Muscle of arm (tissue), 12 donors: ENCODE results near the gene CHD2. TPM values are rescaled to one million over a fixed set of nuclear protein-coding genes. Genes with fewer than 3 reads are reported as not detected.

Source experiments
- DNase-seq: peaks from one replicate; pipeline ENCODE4 v3.0.0-alpha.2; 2013
- polyA plus RNA-seq, 12 donors: library from polyadenylated mRNA; unstranded; fragments of 120-200 nt; gene quantifications; one replicate each; pipeline ENCODE4 v1.2.1, GENCODE V29; 2013; ENCODE audit not compliant: insufficient read length in 12 of 12

Gene CHD2
- polyA plus RNA-seq, 12 donors: 50.6 to 133 (median 63.7) TPM; not detected in 1

DNA sequence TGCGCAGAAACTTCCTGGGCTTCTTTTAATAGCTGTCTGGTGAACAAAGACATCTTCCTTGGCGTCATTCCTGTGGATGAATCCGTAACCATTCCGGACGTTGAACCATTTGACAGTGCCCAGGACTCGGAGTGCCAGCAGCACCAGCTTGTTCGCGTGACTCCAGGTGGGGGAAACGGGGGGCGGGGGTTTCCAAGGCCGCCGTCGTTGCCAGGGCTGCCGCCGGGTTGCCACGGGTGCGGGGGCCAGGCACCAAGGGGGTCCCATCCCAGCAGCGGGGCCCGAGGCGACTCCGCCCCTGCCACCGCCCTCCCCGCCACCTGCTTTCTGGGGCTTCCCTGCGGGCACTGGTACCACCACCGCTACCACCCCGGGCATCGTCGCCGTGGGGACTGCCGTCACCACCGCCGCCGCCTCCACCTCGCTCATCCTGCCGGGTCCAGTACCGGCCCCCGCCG, 166.1 kb downstream of the CHD2 start:
- no peak for DNase-seq

DNA sequence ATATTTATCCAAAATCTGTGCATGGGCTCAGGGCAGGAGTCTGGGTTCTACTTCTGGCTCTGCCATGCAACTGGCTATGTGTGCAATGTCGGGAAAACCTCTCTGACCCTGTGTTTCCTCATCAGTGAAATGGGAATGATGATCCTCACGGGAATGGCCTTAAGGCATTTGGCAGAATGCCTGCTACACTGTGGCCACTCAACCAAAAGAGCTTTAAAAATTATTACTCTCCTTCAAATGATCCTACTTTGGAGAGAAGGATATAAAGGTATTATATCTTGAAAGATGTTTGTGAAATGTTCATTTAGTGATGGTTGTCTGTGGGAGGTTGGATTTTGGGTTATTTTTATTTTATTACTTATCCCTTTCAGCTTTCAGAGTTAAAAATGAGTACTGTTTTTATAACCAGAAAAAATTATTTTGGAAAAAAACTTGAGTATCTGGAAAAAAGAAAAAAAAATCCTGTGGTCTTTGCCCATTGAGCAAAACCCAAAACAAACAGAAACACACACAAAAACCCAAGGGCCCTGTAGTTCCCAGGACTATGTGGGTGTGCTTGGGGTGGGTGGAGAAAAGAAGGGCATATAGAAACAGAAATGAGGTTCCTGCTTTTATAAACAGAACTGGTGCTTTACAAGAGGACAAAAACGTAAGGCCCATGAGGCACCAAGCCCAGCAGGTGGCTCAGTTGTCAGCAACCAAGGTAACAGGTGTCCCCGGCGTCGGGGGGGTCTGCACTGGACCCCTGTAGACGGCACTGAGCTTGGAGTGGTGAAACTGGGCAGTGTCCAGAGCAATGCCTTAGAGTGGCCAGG, 166.9 kb downstream of the CHD2 start:
- DNase-seq: no peak

DNA sequence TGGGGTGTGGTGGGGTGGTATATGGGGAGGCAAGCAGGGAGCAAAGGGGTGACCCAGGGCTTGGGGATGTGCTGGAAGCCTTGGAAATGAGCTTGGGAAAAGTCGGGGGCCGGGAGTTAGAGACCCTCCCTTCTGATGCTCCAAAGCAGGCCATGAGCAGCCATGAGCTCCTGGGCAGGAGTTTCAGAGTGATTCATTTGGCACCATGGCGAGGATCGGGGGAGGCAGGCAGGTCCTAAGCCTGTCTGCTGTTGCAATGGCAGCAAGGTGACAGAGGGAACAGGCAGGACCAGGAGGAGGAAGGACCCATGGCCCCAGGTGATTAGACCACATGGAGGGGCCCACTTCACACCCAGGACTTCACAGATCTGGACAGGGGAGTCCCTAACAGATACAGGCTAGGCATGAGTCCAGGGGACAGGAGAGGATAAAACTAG, 167.5 kb downstream of the CHD2 start:
- no peak for DNase-seq

DNA sequence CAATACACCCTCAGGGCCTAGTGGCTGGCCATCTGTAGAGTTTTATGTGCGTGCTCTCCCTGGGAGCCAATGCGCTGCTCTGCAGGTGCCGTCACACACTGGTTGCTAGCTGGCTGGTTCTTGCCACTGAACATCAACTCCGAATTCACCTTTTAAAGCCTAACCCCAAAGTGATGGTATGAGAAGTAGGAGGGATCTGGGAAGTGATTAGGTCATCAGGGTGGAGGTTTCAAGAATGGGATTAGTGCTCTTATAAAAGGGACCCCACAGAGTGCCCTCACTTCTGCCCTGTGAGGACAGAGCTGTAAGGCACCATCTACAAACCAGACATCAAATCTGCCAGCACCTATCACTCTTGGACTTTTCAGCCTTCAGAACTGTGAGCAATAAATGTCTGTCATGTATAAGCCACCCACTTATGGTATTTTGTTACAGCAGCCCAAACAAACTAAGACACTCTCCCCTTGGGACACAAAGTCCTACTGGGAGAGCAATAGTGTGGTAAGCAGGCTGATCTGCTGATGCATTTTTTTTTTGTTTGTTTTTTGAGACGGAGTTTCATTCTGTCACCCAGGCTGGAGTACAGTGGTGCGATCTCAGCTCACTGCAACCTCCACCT, 168.6 kb downstream of the CHD2 start:
- no peak for DNase-seq

DNA sequence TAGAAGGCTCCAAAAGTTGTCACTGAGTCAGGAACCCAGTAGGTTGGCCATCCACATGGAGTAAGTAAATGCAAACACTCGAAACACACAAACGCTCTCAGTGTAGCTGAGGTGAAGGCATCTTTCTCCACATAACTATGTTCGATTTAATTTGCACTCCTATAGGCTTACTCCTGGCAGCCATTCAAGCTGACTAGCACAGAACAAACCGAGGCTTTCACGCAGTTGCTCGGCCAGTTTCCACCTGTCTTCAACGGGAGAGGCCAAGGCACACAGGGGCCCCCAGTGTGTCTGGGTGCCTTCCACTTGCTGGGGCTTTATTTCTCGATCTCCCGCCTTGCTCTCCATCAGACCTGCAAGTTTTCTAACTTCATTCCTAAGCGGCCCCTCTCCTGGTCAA, 170.0 kb downstream of the CHD2 start:
- peak; percentile 39 for DNase-seq

GRCh38 chr15:93070551-93071296, 170.6 kb downstream of the CHD2 start:
- no peak for DNase-seq

DNA sequence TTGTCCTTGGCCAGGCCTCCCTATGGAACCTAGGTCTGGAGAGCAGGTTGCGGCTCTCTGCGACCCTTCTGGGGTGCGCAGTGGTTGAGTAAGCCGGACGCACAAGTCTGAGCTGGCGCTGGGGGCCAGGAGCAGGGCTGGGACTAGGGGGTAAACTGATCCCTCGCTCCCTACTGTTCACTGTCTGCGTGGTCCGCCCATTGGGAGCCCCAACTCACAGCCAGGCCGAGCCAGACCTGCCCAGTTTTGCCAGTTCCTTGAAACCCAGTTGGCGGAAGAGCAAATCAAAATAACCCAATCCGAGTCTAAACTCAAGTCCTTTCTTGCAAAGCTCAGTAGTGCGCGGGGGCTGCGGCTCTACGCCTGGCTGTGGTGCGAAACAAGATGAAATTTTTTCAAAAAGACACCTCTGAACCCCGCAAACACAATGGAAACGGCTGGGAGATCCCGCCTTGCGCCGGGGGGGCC, 171.4 kb downstream of the CHD2 start:
- no peak for DNase-seq

- peak; percentile 72 for DNase-seq
Measured at GRCh38 chr15:93072011-93072410, 171.9 kb downstream of the CHD2 start.

DNA sequence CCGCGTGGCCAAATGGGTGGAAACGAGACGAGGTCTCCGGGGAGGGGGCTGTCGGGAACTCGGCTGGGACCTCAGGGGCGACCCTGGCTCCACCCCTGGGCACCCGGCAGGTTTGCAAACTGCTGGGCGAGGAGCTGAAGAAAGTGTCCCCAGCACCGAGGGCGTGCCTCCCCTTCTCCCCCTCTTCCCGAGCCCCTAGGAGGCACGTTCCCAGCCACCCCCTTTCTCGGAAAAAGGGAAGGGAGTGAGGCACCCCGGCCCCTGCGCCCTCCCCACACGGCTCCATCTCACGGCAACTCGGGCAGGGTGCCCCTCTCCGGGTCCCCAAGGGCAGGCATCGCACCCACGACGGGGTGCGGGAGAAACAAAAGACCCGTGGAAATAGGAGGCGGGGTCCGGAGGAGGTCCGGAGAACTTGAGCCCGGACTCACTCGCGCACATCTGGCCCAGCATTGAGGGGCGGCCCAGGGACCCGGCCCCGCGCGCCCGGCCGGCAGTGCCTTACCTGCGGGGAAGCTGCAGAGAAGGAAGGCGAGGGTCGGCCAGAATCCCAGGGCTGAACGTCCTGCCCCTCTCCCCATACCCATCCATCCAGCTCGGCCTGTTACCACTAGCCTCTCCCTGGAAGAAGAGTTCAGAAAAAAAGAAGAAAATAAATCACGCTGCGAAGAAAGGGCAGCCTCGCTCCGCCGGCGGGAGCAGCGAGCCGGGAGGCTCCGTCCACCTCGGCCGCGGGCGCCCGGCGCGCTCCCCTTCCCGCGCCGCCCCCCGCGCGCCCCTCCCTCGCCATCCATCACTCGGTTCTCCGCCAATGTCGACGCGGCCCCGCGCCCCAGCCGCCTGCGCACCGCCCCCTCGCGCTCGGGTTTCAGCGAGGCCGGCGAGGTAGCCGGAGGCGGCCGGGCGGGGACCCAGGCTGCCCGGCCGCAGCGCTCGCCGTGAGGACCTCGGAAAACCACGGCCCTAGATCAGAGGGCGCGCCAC, 172.6 kb downstream of the CHD2 start:
- DNase-seq: peak; percentile 90

DNA sequence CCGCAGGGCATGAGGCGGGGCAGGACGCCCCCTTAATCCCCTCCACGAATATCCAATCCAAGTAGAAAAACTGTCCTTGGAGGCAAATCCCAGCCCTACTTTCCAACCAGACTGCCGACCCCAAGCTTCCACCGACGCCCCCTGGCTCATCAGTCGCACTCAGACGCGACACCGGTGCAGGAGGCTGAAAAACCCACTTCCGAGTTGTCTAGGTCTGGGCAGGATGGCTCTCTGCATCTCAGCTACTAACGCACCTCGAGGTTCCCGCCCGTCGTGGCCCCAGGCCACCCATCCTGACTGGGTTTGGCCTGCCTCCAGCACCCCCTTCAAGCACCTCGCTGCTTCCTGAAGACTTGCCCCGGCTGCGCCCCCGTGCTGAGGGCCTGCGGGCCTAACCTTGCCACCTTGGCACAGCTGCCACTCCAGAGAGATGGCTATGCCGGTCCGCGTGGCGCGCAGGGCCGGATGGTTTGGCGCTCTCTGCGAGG, 173.4 kb downstream of the CHD2 start:
- no peak for DNase-seq

DNA sequence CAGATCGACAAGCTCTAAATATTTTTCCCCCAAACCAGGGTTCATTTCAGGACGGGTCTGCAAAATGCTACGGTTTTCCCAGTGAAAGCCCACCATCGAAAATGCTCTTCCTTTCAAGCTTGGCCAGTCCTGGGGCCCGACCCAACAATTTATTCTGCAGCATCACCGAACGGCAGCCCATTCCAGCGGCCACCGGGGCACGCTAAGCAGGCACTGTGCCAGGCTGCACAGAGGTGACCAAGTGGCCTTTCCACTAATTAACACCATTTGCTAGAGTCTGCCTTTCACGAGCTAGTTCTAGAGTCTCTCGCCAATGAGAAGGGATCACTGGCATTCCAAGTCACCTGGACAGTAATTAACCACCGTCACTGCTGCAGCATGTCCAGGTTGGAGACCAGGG, 174.5 kb downstream of the CHD2 start:
- no peak for DNase-seq

DNA sequence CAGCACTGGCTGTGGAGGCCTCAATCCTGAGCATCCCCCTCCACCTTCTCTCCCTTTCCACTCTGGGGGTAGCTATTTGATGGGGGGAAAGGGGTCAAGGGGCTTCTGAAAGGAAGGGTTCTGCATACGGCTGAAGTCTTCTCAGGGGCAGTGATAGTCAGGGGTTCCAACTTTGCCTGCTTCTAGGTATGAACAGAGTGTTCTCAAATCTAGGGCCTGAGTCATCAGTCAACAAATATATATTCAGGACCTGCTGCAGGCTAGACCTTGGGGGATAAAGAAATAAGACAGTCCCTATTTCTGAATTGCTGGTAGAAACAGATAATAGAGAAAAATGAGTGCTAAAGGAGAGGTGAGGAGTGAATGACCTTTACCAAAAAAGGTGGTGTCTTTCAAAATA, 176.1 kb downstream of the CHD2 start:
- DNase-seq: no peak

GRCh38 chr15:93076875-93077274, 176.8 kb downstream of the CHD2 start:
- DNase-seq: no peak

Other genes starting within 250 kb of the CHD2 start
- gene FAM174B, start 244.5 kb upstream of the CHD2 start, polyA plus RNA-seq: 10 to 100 TPM in 11 of 12 donors, not detected in 1; 15.1 to 26.9 (median 21.8) TPM
- gene RGMA, start 188.9 kb downstream of the CHD2 start, polyA plus RNA-seq: 10 to 100 TPM in 11 of 12 donors, not detected in 1; 42.9 to 90.9 (median 58.4) TPM